ENCODE data around the gene COX8A. TPM values are rescaled to one million over a fixed set of nuclear protein-coding genes. Genes with fewer than 3 reads are reported as not detected.
A peak's percentile ranks its signal among the peaks of the same experiment; 100 is the strongest.
"Not testable (repeated sequence)": the region's sequence is repeated elsewhere in the genome, so short reads cannot be mapped to it uniquely, and the experiment has no call there.

The COX8A gene
- total RNA-seq, 1 donor from 2014 or later: 481 TPM

GRCh38 chr11:63966444-63966843 is 8.0 kb upstream of the COX8A start:
- no peak overlapping the region for H3K9ac ChIP-seq (ENCODE audit: low read depth in 1 of 3, low read length in 3 of 3)
- no peaks in the 10 kb centered on the region for H3K36me3 ChIP-seq (ENCODE audit: control insufficient read depth in 3 of 3, insufficient read depth in 3 of 3, low read length in 3 of 3)
- no peaks in the 10 kb centered on the region for H3K9me3 ChIP-seq (ENCODE audit: control insufficient read depth in 3 of 3, low read length in 3 of 3)
- peaks cover 0 to 2% (median 0%) of the 10 kb centered on the region in 3 donors for H3K4me1 ChIP-seq (ENCODE audit: control insufficient read depth in 3 of 3, insufficient read depth in 3 of 3, low read length in 3 of 3)
- no peak overlapping the region for H3K4me3 ChIP-seq (ENCODE audit: low read length in 3 of 3)
- H3K27me3 ChIP-seq (ENCODE audit: control insufficient read depth in 3 of 3, insufficient read depth in 3 of 3, low read length in 3 of 3): peaks cover 0 to under 1% (median 0%) of the 10 kb centered on the region in 3 donors
- H3K27ac ChIP-seq (ENCODE audit: low read depth, low read length): no peak overlapping the region

GRCh38 chr11:63969461-63969860 is 5.0 kb upstream of the COX8A start:
- Histone ChIP-seq H3K9me3 (ENCODE audit: control insufficient read depth in 3 of 3, low read length in 3 of 3) (no peaks in the 10 kb centered on the region), H3K4me1 (ENCODE audit: control insufficient read depth in 3 of 3, insufficient read depth in 3 of 3, low read length in 3 of 3) (peaks cover 0 to under 1% (median 0%) of the 10 kb centered on the region in 3 donors), H3K27ac (ENCODE audit: low read depth, low read length) (no peak overlapping the region), H3K4me3 (ENCODE audit: low read length in 3 of 3) (no peak overlapping the region), H3K36me3 (ENCODE audit: control insufficient read depth in 3 of 3, insufficient read depth in 3 of 3, low read length in 3 of 3) (no peaks in the 10 kb centered on the region), H3K27me3 (ENCODE audit: control insufficient read depth in 3 of 3, insufficient read depth in 3 of 3, low read length in 3 of 3) (peaks cover 0 to 4% (median 0%) of the 10 kb centered on the region in 3 donors), H3K9ac (ENCODE audit: low read depth in 1 of 3, low read length in 3 of 3) (no peak overlapping the region)

GRCh38 chr11:63970902-63971301 is 3.5 kb upstream of the COX8A start:
- Histone ChIP-seq H3K27me3 (ENCODE audit: control insufficient read depth in 3 of 3, insufficient read depth in 3 of 3, low read length in 3 of 3) (peaks cover 0 to 4% (median 0%) of the 10 kb centered on the region in 3 donors), H3K36me3 (ENCODE audit: control insufficient read depth in 3 of 3, insufficient read depth in 3 of 3, low read length in 3 of 3) (peaks cover under 1 to 4% (median 2%) of the 10 kb centered on the region in 3 donors), H3K9me3 (ENCODE audit: control insufficient read depth in 3 of 3, low read length in 3 of 3) (no peaks in the 10 kb centered on the region), H3K4me3 (ENCODE audit: low read length in 3 of 3) (no peak overlapping the region), H3K27ac (ENCODE audit: low read depth, low read length) (no peak overlapping the region), H3K4me1 (ENCODE audit: control insufficient read depth in 3 of 3, insufficient read depth in 3 of 3, low read length in 3 of 3) (peaks cover 2 to 11% (median 6%) of the 10 kb centered on the region in 3 donors), H3K9ac (ENCODE audit: low read depth in 1 of 3, low read length in 3 of 3) (no peak overlapping the region)

GRCh38 chr11:63973912-63974258 is 535 bp upstream of the COX8A start:
- not testable (repeated sequence) for H3K27me3 ChIP-seq (ENCODE audit: control insufficient read depth in 3 of 3, insufficient read depth in 3 of 3, low read length in 3 of 3); H3K9ac ChIP-seq (ENCODE audit: low read depth in 1 of 3, low read length in 3 of 3); H3K27ac ChIP-seq (ENCODE audit: low read depth, low read length); H3K4me3 ChIP-seq (ENCODE audit: low read length in 3 of 3); H3K9me3 ChIP-seq (ENCODE audit: control insufficient read depth in 3 of 3, low read length in 3 of 3)
- Histone ChIP-seq H3K36me3 (ENCODE audit: control insufficient read depth in 3 of 3, insufficient read depth in 3 of 3, low read length in 3 of 3) (peaks cover 12 to 15% (median 12%) of the 10 kb centered on the region in 3 donors), H3K4me1 (ENCODE audit: control insufficient read depth in 3 of 3, insufficient read depth in 3 of 3, low read length in 3 of 3) (peaks cover 17 to 31% (median 20%) of the 10 kb centered on the region in 3 donors)

GRCh38 chr11:63978551-63979239 is 4.3 kb downstream of the COX8A start:
- Histone ChIP-seq H3K27me3 (ENCODE audit: control insufficient read depth in 3 of 3, insufficient read depth in 3 of 3, low read length in 3 of 3) (no peaks in the 10 kb centered on the region), H3K9ac (ENCODE audit: low read depth in 1 of 3, low read length in 3 of 3) (no peak overlapping the region), H3K36me3 (ENCODE audit: control insufficient read depth in 3 of 3, insufficient read depth in 3 of 3, low read length in 3 of 3) (peaks cover 16 to 20% (median 16%) of the 10 kb centered on the region in 3 donors), H3K4me3 (ENCODE audit: low read length in 3 of 3) (no peak overlapping the region), H3K9me3 (ENCODE audit: control insufficient read depth in 3 of 3, low read length in 3 of 3) (no peaks in the 10 kb centered on the region), H3K4me1 (ENCODE audit: control insufficient read depth in 3 of 3, insufficient read depth in 3 of 3, low read length in 3 of 3) (peaks cover 17 to 40% (median 20%) of the 10 kb centered on the region in 3 donors), H3K27ac (ENCODE audit: low read depth, low read length) (no peak overlapping the region)

- no peak overlapping the region for H3K27ac ChIP-seq (ENCODE audit: low read depth, low read length)
- H3K9ac ChIP-seq (ENCODE audit: low read depth in 1 of 3, low read length in 3 of 3): peak overlapping the region in 1 of 3 donors; percentile 25
- H3K9me3 ChIP-seq (ENCODE audit: control insufficient read depth in 3 of 3, low read length in 3 of 3): no peaks in the 10 kb centered on the region
- peaks cover 17 to 40% (median 20%) of the 10 kb centered on the region in 3 donors for H3K4me1 ChIP-seq (ENCODE audit: control insufficient read depth in 3 of 3, insufficient read depth in 3 of 3, low read length in 3 of 3)
- H3K4me3 ChIP-seq (ENCODE audit: low read length in 3 of 3): no peak overlapping the region
- H3K27me3 ChIP-seq (ENCODE audit: control insufficient read depth in 3 of 3, insufficient read depth in 3 of 3, low read length in 3 of 3): no peaks in the 10 kb centered on the region
- H3K36me3 ChIP-seq (ENCODE audit: control insufficient read depth in 3 of 3, insufficient read depth in 3 of 3, low read length in 3 of 3): peaks cover 16 to 20% (median 16%) of the 10 kb centered on the region in 3 donors
Observed at GRCh38 chr11:63979426-63979825, 5.0 kb downstream of the COX8A start.

- peaks cover 5 to 12% (median 6%) of the 10 kb centered on the region in 3 donors for H3K36me3 ChIP-seq (ENCODE audit: control insufficient read depth in 3 of 3, insufficient read depth in 3 of 3, low read length in 3 of 3)
Observed at GRCh38 chr11:63985812-63986155, 11.4 kb downstream of the COX8A start.

GRCh38 chr11:63986156-63986931 is 11.9 kb downstream of the COX8A start, which contains the start of gene OTUB1:
Gene OTUB1 (plus strand): TSS chr11:63986438. CDS start chr11:63986457, 19 bp downstream.
- H3K4me1 ChIP-seq (ENCODE audit: control insufficient read depth in 3 of 3, insufficient read depth in 3 of 3, low read length in 3 of 3): peaks cover 18 to 28% (median 21%) of the 10 kb centered on the region in 3 donors
- H3K27ac ChIP-seq (ENCODE audit: low read depth, low read length): peak within 1 kb of the TSS; percentile 76
- H3K27me3 ChIP-seq (ENCODE audit: control insufficient read depth in 3 of 3, insufficient read depth in 3 of 3, low read length in 3 of 3): no peaks in the 10 kb centered on the region
- H3K9ac ChIP-seq (ENCODE audit: low read depth in 1 of 3, low read length in 3 of 3): peak within 1 kb of the TSS; percentile 87 to 92 (median 92)
- peaks cover 7 to 18% (median 11%) of the 10 kb centered on the region in 3 donors for H3K36me3 ChIP-seq (ENCODE audit: control insufficient read depth in 3 of 3, insufficient read depth in 3 of 3, low read length in 3 of 3)
- H3K9me3 ChIP-seq (ENCODE audit: control insufficient read depth in 3 of 3, low read length in 3 of 3): no peaks in the 10 kb centered on the region
- H3K4me3 ChIP-seq (ENCODE audit: low read length in 3 of 3): peak within 1 kb of the TSS; percentile 80 to 94 (median 89)

More at GRCh38 chr11:63985812-63986155, 11.4 kb downstream of the COX8A start:
- peak overlapping the region; percentile 87 to 92 (median 92) for H3K9ac ChIP-seq (ENCODE audit: low read depth in 1 of 3, low read length in 3 of 3)
- H3K27ac ChIP-seq (ENCODE audit: low read depth, low read length): peak overlapping the region; percentile 76
- no peaks in the 10 kb centered on the region for H3K27me3 ChIP-seq (ENCODE audit: control insufficient read depth in 3 of 3, insufficient read depth in 3 of 3, low read length in 3 of 3)
- H3K4me1 ChIP-seq (ENCODE audit: control insufficient read depth in 3 of 3, insufficient read depth in 3 of 3, low read length in 3 of 3): peaks cover 18 to 28% (median 21%) of the 10 kb centered on the region in 3 donors
- H3K4me3 ChIP-seq (ENCODE audit: low read length in 3 of 3): peak overlapping the region; percentile 80 to 94 (median 89)
- no peaks in the 10 kb centered on the region for H3K9me3 ChIP-seq (ENCODE audit: control insufficient read depth in 3 of 3, low read length in 3 of 3)

GRCh38 chr11:63986932-63987513 is 12.6 kb downstream of the COX8A start:
- peak overlapping the region; percentile 76 for H3K27ac ChIP-seq (ENCODE audit: low read depth, low read length)
- H3K36me3 ChIP-seq (ENCODE audit: control insufficient read depth in 3 of 3, insufficient read depth in 3 of 3, low read length in 3 of 3): peaks cover 7 to 19% (median 14%) of the 10 kb centered on the region in 3 donors
- H3K9ac ChIP-seq (ENCODE audit: low read depth in 1 of 3, low read length in 3 of 3): peak overlapping the region; percentile 87 to 92 (median 92)
- no peaks in the 10 kb centered on the region for H3K27me3 ChIP-seq (ENCODE audit: control insufficient read depth in 3 of 3, insufficient read depth in 3 of 3, low read length in 3 of 3)
- peak overlapping the region; percentile 80 to 94 (median 89) for H3K4me3 ChIP-seq (ENCODE audit: low read length in 3 of 3)
- no peaks in the 10 kb centered on the region for H3K9me3 ChIP-seq (ENCODE audit: control insufficient read depth in 3 of 3, low read length in 3 of 3)
- H3K4me1 ChIP-seq (ENCODE audit: control insufficient read depth in 3 of 3, insufficient read depth in 3 of 3, low read length in 3 of 3): peaks cover 18 to 28% (median 21%) of the 10 kb centered on the region in 3 donors

Data from skeletal muscle tissue (tissue), 4 donors.